Measurements from ENCODE around the gene MUC21.

The MUC21 gene

DNA sequence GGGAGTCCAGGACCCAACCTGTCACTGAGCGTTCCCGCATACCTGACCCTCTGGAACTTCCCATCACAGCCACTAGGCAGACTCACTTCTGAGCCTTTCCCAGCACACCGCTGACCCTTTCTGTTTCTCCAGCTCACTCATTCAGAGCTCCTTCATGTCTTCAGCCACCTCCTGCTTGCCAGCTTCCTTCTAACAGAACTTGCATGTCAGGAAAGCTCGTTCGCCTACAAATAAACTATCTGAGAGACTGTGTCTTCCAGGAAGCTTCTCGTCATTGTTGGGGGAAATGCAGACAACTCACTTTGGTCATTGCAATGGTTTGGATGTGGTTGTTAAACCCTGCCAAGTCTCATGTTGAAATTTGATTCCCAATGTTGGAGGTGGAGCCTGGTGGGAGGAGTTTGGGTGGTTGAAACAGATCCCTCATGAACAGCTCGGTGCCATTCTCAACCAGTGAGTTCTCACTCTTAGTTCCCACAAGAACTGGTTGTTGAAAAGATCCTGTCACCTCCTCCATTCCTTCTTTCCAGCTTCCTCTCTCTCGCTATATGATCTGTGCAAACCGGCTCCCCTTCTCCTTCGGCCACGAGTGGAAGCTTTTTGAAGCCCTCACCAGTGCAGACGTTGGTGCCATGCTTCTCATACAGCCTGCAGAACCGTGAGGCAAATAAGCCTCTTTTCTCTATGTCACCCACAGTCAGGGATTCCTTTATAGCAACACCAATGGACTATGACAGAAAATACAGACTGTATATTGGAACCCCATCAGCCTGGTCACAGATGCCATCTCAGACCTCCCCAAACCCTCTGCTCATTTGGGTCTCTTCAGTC lies 1.4 kb upstream of the MUC21 start:
- no CpG with 5 or more reads among the region's 13 CpGs for WGBS, 2 donors (ENCODE audit: extremely low coverage in 2 of 2, insufficient read length in 2 of 2, insufficient replicate concordance in 1 of 2)
- Histone ChIP-seq H3K4ac (ENCODE audit: low read length) (no peak overlapping the region), H2BK120ac (ENCODE audit: low read depth, low read length) (no peak overlapping the region), H3K27me3 (ENCODE audit: control insufficient read depth in 3 of 3, insufficient read depth in 3 of 3, low read depth in 1 of 3, low read length in 3 of 3) (peaks cover 0 to 4% (median 0%) of the 10 kb centered on the region in 3 experiments), H3K4me2 (ENCODE audit: insufficient read depth, low read length, poor library complexity, severe bottlenecking) (peak overlapping the region; percentile 61), H2BK5ac (ENCODE audit: low read length) (no peak overlapping the region), H2BK12ac (ENCODE audit: low read length) (no peak overlapping the region), H2AFZ (ENCODE audit: low read length) (peak overlapping the region; percentile 76), H3K18ac (ENCODE audit: low read length) (peak overlapping the region; percentile 12), H3K9me3 (replicated peaks in 1 of 2; ENCODE audit: control insufficient read depth in 2 of 2, insufficient read depth in 1 of 2, low read depth in 1 of 2, low read length in 2 of 2) (no peaks in the 10 kb centered on the region), H3K4me1 (ENCODE audit: control insufficient read depth in 2 of 2, insufficient read depth in 1 of 2, low read depth in 1 of 2, low read length in 2 of 2) (peaks cover 0 to 10% of the 10 kb centered on the region in 2 donors), H3K27ac (replicated peaks; ENCODE audit: low read length) (peak overlapping the region; percentile 30), H3K36me3 (replicated peaks in 1 of 2; ENCODE audit: control insufficient read depth in 2 of 2, insufficient read depth in 2 of 2, low read length in 2 of 2) (no peaks in the 10 kb centered on the region), H4K91ac (ENCODE audit: low read depth, low read length, poor library complexity) (no peak overlapping the region), H2BK15ac (ENCODE audit: low read length) (no peak overlapping the region), H4K8ac (ENCODE audit: low read depth, low read length) (no peak overlapping the region), H3K23ac (ENCODE audit: low read depth, low read length, poor library complexity) (no peak overlapping the region), H3K14ac (ENCODE audit: low read length) (no peak overlapping the region), H3K79me1 (ENCODE audit: low read depth, low read length) (no peaks in the 10 kb centered on the region), H3K4me3 (ENCODE audit: low read length in 2 of 2) (no peak overlapping the region), H2AK5ac (ENCODE audit: low read depth, low read length) (no peak overlapping the region), H3K9ac (ENCODE audit: low read depth, low read length, poor library complexity) (no peak overlapping the region)
- peak; percentile 21 for DNase-seq (ENCODE audit: low spot score)

GRCh38 chr6:30985490-30985889 lies 2.0 kb downstream of the MUC21 start:
- H3K18ac ChIP-seq (ENCODE audit: low read length) = no peak overlapping the region
- no peak overlapping the region for H4K8ac ChIP-seq (ENCODE audit: low read depth, low read length)
- H2BK5ac ChIP-seq (ENCODE audit: low read length) = no peak overlapping the region
- H3K36me3 ChIP-seq (replicated peaks in 1 of 2; ENCODE audit: control insufficient read depth in 2 of 2, insufficient read depth in 2 of 2, low read length in 2 of 2) = no peaks in the 10 kb centered on the region
- no peak overlapping the region for H3K14ac ChIP-seq (ENCODE audit: low read length)
- H3K79me1 ChIP-seq (ENCODE audit: low read depth, low read length) = no peaks in the 10 kb centered on the region
- no peak overlapping the region for H2AK5ac ChIP-seq (ENCODE audit: low read depth, low read length)
- no peak for DNase-seq (ENCODE audit: low spot score)
- H2AFZ ChIP-seq (ENCODE audit: low read length) = no peak overlapping the region
- H3K4me3 ChIP-seq (ENCODE audit: low read length in 2 of 2) = no peak overlapping the region
- no peak overlapping the region for H2BK12ac ChIP-seq (ENCODE audit: low read length)
- H3K27me3 ChIP-seq (ENCODE audit: control insufficient read depth in 3 of 3, insufficient read depth in 3 of 3, low read depth in 1 of 3, low read length in 3 of 3) = no peaks in the 10 kb centered on the region
- H3K4me1 ChIP-seq (ENCODE audit: control insufficient read depth in 2 of 2, insufficient read depth in 1 of 2, low read depth in 1 of 2, low read length in 2 of 2) = peaks cover 0 to 10% of the 10 kb centered on the region in 2 donors
- H3K4ac ChIP-seq (ENCODE audit: low read length) = no peak overlapping the region
- H3K9me3 ChIP-seq (replicated peaks in 1 of 2; ENCODE audit: control insufficient read depth in 2 of 2, insufficient read depth in 1 of 2, low read depth in 1 of 2, low read length in 2 of 2) = no peaks in the 10 kb centered on the region
- H3K9ac ChIP-seq (ENCODE audit: low read depth, low read length, poor library complexity) = no peak overlapping the region
- H2BK15ac ChIP-seq (ENCODE audit: low read length) = no peak overlapping the region
- H3K23ac ChIP-seq (ENCODE audit: low read depth, low read length, poor library complexity) = no peak overlapping the region
- no peak overlapping the region for H3K27ac ChIP-seq (replicated peaks; ENCODE audit: low read length)
- H2BK120ac ChIP-seq (ENCODE audit: low read depth, low read length) = no peak overlapping the region
- no peak overlapping the region for H3K4me2 ChIP-seq (ENCODE audit: insufficient read depth, low read length, poor library complexity, severe bottlenecking)
- WGBS, 2 donors (ENCODE audit: extremely low coverage in 2 of 2, insufficient read length in 2 of 2, insufficient replicate concordance in 1 of 2) = no CpG with 5 or more reads among the region's 5 CpGs
- H4K91ac ChIP-seq (ENCODE audit: low read depth, low read length, poor library complexity) = no peak overlapping the region

DNA sequence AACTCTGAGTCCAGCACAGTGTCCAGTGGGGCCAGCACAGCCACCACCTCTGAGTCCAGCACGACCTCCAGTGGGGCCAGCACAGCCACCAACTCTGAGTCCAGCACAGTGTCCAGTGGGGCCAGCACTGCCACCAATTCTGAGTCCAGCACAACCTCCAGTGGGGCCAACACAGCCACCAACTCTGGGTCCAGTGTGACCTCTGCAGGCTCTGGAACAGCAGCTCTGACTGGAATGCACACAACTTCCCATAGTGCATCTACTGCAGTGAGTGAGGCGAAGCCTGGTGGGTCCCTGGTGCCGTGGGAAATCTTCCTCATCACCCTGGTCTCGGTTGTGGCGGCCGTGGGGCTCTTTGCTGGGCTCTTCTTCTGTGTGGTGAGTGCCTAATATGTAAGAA lies 3.8 kb downstream of the MUC21 start:
- H3K18ac ChIP-seq (ENCODE audit: low read length) = no peak overlapping the region
- no peak overlapping the region for H3K23ac ChIP-seq (ENCODE audit: low read depth, low read length, poor library complexity)
- H3K9me3 ChIP-seq (replicated peaks in 1 of 2; ENCODE audit: control insufficient read depth in 2 of 2, insufficient read depth in 1 of 2, low read depth in 1 of 2, low read length in 2 of 2) = no peaks in the 10 kb centered on the region
- no peak overlapping the region for H4K91ac ChIP-seq (ENCODE audit: low read depth, low read length, poor library complexity)
- H2BK5ac ChIP-seq (ENCODE audit: low read length) = no peak overlapping the region
- no peak overlapping the region for H4K8ac ChIP-seq (ENCODE audit: low read depth, low read length)
- H2BK120ac ChIP-seq (ENCODE audit: low read depth, low read length) = no peak overlapping the region
- no peak overlapping the region for H2BK15ac ChIP-seq (ENCODE audit: low read length)
- H3K27me3 ChIP-seq (ENCODE audit: control insufficient read depth in 3 of 3, insufficient read depth in 3 of 3, low read depth in 1 of 3, low read length in 3 of 3) = no peaks in the 10 kb centered on the region
- H3K4me3 ChIP-seq (ENCODE audit: low read length in 2 of 2) = no peak overlapping the region
- DNase-seq (ENCODE audit: low spot score) = no peak
- no peak overlapping the region for H2AFZ ChIP-seq (ENCODE audit: low read length)
- no peak overlapping the region for H2BK12ac ChIP-seq (ENCODE audit: low read length)
- H3K27ac ChIP-seq (replicated peaks; ENCODE audit: low read length) = no peak overlapping the region
- H3K36me3 ChIP-seq (replicated peaks in 1 of 2; ENCODE audit: control insufficient read depth in 2 of 2, insufficient read depth in 2 of 2, low read length in 2 of 2) = no peaks in the 10 kb centered on the region
- WGBS, 2 donors (ENCODE audit: extremely low coverage in 2 of 2, insufficient read length in 2 of 2, insufficient replicate concordance in 1 of 2) = no CpG with 5 or more reads among the region's 6 CpGs
- H3K4me1 ChIP-seq (ENCODE audit: control insufficient read depth in 2 of 2, insufficient read depth in 1 of 2, low read depth in 1 of 2, low read length in 2 of 2) = peaks cover 0 to 4% of the 10 kb centered on the region in 2 donors
- H3K4me2 ChIP-seq (ENCODE audit: insufficient read depth, low read length, poor library complexity, severe bottlenecking) = no peak overlapping the region
- no peaks in the 10 kb centered on the region for H3K79me1 ChIP-seq (ENCODE audit: low read depth, low read length)
- no peak overlapping the region for H3K14ac ChIP-seq (ENCODE audit: low read length)
- no peak overlapping the region for H2AK5ac ChIP-seq (ENCODE audit: low read depth, low read length)
- no peak overlapping the region for H3K9ac ChIP-seq (ENCODE audit: low read depth, low read length, poor library complexity)
- no peak overlapping the region for H3K4ac ChIP-seq (ENCODE audit: low read length)

DNA sequence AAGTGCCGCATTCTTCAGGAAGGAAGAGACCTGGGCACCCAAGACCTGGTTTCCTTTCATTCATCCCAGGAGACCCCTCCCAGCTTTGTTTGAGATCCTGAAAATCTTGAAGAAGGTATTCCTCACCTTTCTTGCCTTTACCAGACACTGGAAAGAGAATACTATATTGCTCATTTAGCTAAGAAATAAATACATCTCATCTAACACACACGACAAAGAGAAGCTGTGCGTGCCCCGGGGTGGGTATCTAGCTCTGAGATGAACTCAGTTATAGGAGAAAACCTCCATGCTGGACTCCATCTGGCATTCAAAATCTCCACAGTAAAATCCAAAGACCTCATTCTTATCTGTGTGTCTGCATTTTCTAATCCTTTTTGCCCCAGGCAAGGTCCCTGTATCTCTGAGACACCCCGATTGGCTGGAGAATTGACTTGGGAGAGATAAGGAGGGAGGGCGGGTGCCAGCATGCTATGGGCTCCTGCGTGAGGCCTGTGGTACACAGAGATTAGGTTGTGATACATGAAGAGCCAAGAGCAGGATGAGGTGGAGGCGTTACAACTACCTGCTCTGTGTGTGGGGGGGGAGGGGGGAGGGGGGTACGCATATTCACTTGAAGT lies 4.8 kb downstream of the MUC21 start:
- H3K18ac ChIP-seq (ENCODE audit: low read length) = no peak overlapping the region
- no peak overlapping the region for H2BK120ac ChIP-seq (ENCODE audit: low read depth, low read length)
- H3K9ac ChIP-seq (ENCODE audit: low read depth, low read length, poor library complexity) = no peak overlapping the region
- no peaks in the 10 kb centered on the region for H3K27me3 ChIP-seq (ENCODE audit: control insufficient read depth in 3 of 3, insufficient read depth in 3 of 3, low read depth in 1 of 3, low read length in 3 of 3)
- H2BK5ac ChIP-seq (ENCODE audit: low read length) = no peak overlapping the region
- H3K4me2 ChIP-seq (ENCODE audit: insufficient read depth, low read length, poor library complexity, severe bottlenecking) = no peak overlapping the region
- WGBS, 2 donors (ENCODE audit: extremely low coverage in 2 of 2, insufficient read length in 2 of 2, insufficient replicate concordance in 1 of 2) = no CpG with 5 or more reads among the region's 9 CpGs
- no peak overlapping the region for H3K27ac ChIP-seq (replicated peaks; ENCODE audit: low read length)
- H3K4me3 ChIP-seq (ENCODE audit: low read length in 2 of 2) = no peak overlapping the region
- H4K91ac ChIP-seq (ENCODE audit: low read depth, low read length, poor library complexity) = no peak overlapping the region
- no peaks in the 10 kb centered on the region for H3K79me1 ChIP-seq (ENCODE audit: low read depth, low read length)
- no peak overlapping the region for H3K4ac ChIP-seq (ENCODE audit: low read length)
- no peaks in the 10 kb centered on the region for H3K36me3 ChIP-seq (replicated peaks in 1 of 2; ENCODE audit: control insufficient read depth in 2 of 2, insufficient read depth in 2 of 2, low read length in 2 of 2)
- no peak overlapping the region for H2BK15ac ChIP-seq (ENCODE audit: low read length)
- H2AFZ ChIP-seq (ENCODE audit: low read length) = no peak overlapping the region
- no peaks in the 10 kb centered on the region for H3K4me1 ChIP-seq (ENCODE audit: control insufficient read depth in 2 of 2, insufficient read depth in 1 of 2, low read depth in 1 of 2, low read length in 2 of 2)
- H3K23ac ChIP-seq (ENCODE audit: low read depth, low read length, poor library complexity) = no peak overlapping the region
- DNase-seq (ENCODE audit: low spot score) = no peak
- H3K14ac ChIP-seq (ENCODE audit: low read length) = no peak overlapping the region
- H3K9me3 ChIP-seq (replicated peaks in 1 of 2; ENCODE audit: control insufficient read depth in 2 of 2, insufficient read depth in 1 of 2, low read depth in 1 of 2, low read length in 2 of 2) = no peaks in the 10 kb centered on the region
- no peak overlapping the region for H2AK5ac ChIP-seq (ENCODE audit: low read depth, low read length)
- H4K8ac ChIP-seq (ENCODE audit: low read depth, low read length) = no peak overlapping the region
- no peak overlapping the region for H2BK12ac ChIP-seq (ENCODE audit: low read length)

Data from neuronal stem cell (in vitro differentiated cells).